H1 (cell line): ENCODE results near the gene ITPR3. TPM values are rescaled to one million over a fixed set of nuclear protein-coding genes. Genes with fewer than 3 reads are reported as not detected.

Experiments
- HDAC6 ChIP-seq: IDR thresholded peaks from one replicate; pipeline ENCODE4 v1.7.1; 2012; ENCODE audit warnings: low read depth, mild to moderate bottlenecking, inconsistent platforms, low read length, moderate library complexity
- POLR2AphosphoS5 ChIP-seq: IDR thresholded peaks from 2 replicates; pipeline ENCODE4 v1.6.1; 2011; ENCODE audit warnings: low read depth, low read length
- SIX5 ChIP-seq: IDR thresholded peaks from 2 replicates; pipeline ENCODE4 v1.6.1; 2011; ENCODE audit warnings: mild to moderate bottlenecking, low read depth, low read length
- polyA plus RNA-seq, 7 experiments: library from polyadenylated mRNA; depleted of rRNA in 3 of 7; stranded (reverse) in 5 of 7; unstranded in 2 of 7; fragments of >200 nt in 5 of 7; fragments of 200-250 nt in 2 of 7; gene quantifications; 1 replicate in 5 of 7; 2 replicates in 1 of 7; 4 replicates in 1 of 7; pipeline versions ENCODE4 v1.2.1 to v1.2.3, GENCODE V29; 2011 to 2013; ENCODE audit warnings: missing spikeins in 2 of 7, mixed read lengths in 2 of 7
- total RNA-seq: library from RNA; stranded (reverse); fragmentation: NEBNext Ultra II Directional; extraction: Animal tissue kit (Norgen Biotek cat#: 25700); gene quantifications from 2 replicates; pipeline ENCODE4 v1.2.1, GENCODE V29; 2021

Gene ITPR3
- total and polyA plus RNA-seq, 2 of the 8 experiments (the other 6 are each of a cell fraction or from before 2014, with no cell fraction given): 29.1 to 45.7 TPM

DNA sequence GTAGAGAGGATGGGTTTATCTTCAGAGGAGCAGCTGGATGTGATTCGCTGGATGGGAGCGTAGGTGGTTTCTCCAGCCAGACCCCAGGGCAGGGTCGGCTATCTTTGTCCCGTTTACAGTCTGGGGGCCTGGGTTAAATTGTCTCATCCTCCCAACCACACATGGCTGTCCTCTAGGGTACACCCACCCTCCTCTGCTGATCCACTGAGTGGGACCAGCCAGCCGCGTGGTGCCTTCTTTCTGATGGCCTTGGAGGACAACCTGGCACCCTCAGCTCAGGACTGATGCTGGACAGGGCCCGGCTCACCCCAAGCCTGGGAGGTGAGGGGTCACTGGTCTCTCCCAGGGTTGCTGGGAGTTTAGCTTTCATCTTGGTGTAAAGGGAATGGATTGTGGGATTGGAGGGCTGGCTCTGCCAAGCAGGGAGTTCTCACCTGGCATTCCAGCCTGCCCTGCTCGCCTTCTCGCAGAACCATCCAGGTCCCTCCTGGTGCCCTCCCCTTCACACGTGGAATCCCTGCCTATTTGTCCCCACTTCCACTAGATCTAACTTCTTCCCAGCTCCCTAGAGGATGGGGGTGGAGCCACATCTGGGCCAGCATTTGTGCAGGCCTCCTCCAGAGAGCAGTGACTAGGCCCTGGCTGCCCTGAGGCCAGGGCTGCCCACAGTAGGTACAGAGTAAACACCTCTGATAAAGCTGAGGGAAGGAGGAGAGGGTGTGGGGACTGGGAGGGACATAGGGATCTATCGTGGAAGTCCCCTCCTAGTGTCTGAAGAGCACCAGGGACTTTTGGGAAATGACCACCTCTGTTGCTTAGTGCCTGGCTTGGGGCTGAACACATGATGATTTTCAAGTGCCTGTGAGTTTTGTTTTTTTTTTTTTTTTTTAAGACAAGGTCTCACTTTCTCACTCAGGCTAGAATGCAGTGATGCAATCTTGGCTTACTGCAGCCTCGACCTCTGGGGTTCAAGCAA is 1.6 kb downstream of the ITPR3 start (continued):
- TF ChIP-seq HDAC6 (no peak), POLR2AphosphoS5 (no peak), SIX5 (no peak)
